ENCODE data around the gene KCNA10.

The KCNA10 gene

GRCh38 chr1:110494522-110495406 is 24.2 kb downstream of the KCNA10 start:
- H3K4me3 ChIP-seq (ENCODE audit: low read depth, low read length) = no peak overlapping the region
- TF ChIP-seq MYC (IDR thresholded peaks at IDR 0.05; ENCODE audit: low read depth, low read length) = no peak
- no peak for TF ChIP-seq CTCF (IDR thresholded peaks at IDR 0.05; ENCODE audit: low read depth, low read length)
- no peak for TF ChIP-seq MAX (IDR thresholded peaks at IDR 0.05; ENCODE audit: low read depth, low read length)
- TF ChIP-seq POLR2A (IDR thresholded peaks at IDR 0.05; ENCODE audit: extremely low read depth, insufficient read length) = no peak
- no peak for DNase-seq (ENCODE audit: low read depth)

GRCh38 chr1:110494036-110494435 is 24.9 kb downstream of the KCNA10 start:
- no peak for DNase-seq (ENCODE audit: low read depth)
- H3K4me3 ChIP-seq (ENCODE audit: low read depth, low read length) = no peak overlapping the region
- TF ChIP-seq CTCF (IDR thresholded peaks at IDR 0.05; ENCODE audit: low read depth, low read length) (no peak), MAX (IDR thresholded peaks at IDR 0.05; ENCODE audit: low read depth, low read length) (no peak), POLR2A (IDR thresholded peaks at IDR 0.05; ENCODE audit: extremely low read depth, insufficient read length) (no peak), MYC (IDR thresholded peaks at IDR 0.05; ENCODE audit: low read depth, low read length) (no peak)

GRCh38 chr1:110493059-110493699 is 25.8 kb downstream of the KCNA10 start:
- no peak overlapping the region for H3K4me3 ChIP-seq (ENCODE audit: low read depth, low read length)
- DNase-seq (ENCODE audit: low read depth) = no peak
- TF ChIP-seq MAX (IDR thresholded peaks at IDR 0.05; ENCODE audit: low read depth, low read length) = no peak
- TF ChIP-seq MYC (IDR thresholded peaks at IDR 0.05; ENCODE audit: low read depth, low read length) = no peak
- no peak for TF ChIP-seq POLR2A (IDR thresholded peaks at IDR 0.05; ENCODE audit: extremely low read depth, insufficient read length)
- TF ChIP-seq CTCF (IDR thresholded peaks at IDR 0.05; ENCODE audit: low read depth, low read length) = no peak

GRCh38 chr1:110492573-110492972 is 26.4 kb downstream of the KCNA10 start:
- TF ChIP-seq MAX (IDR thresholded peaks at IDR 0.05; ENCODE audit: low read depth, low read length) (no peak), POLR2A (IDR thresholded peaks at IDR 0.05; ENCODE audit: extremely low read depth, insufficient read length) (no peak), CTCF (IDR thresholded peaks at IDR 0.05; ENCODE audit: low read depth, low read length) (no peak), MYC (IDR thresholded peaks at IDR 0.05; ENCODE audit: low read depth, low read length) (no peak)
- DNase-seq (ENCODE audit: low read depth) = no peak
- no peak overlapping the region for H3K4me3 ChIP-seq (ENCODE audit: low read depth, low read length)

- DNase-seq (ENCODE audit: low read depth) = peak; percentile 33
- H3K4me3 ChIP-seq (ENCODE audit: low read depth, low read length) = no peak overlapping the region
- TF ChIP-seq MAX (IDR thresholded peaks at IDR 0.05; ENCODE audit: low read depth, low read length) = no peak
- no peak for TF ChIP-seq CTCF (IDR thresholded peaks at IDR 0.05; ENCODE audit: low read depth, low read length)
- TF ChIP-seq POLR2A (IDR thresholded peaks at IDR 0.05; ENCODE audit: extremely low read depth, insufficient read length) = no peak
- no peak for TF ChIP-seq MYC (IDR thresholded peaks at IDR 0.05; ENCODE audit: low read depth, low read length)
Observed at GRCh38 chr1:110490791-110491451, 28.1 kb downstream of the KCNA10 start.
